ENCODE results near the gene PMAIP1. TPM values are rescaled to one million over a fixed set of nuclear protein-coding genes. Genes with fewer than 3 reads are reported as not detected.

PMAIP1 gene
- total RNA-seq, 5 donors from 2014 or later (not counting 1 experiment from before 2014, with no cell fraction given): 17.8 to 81.5 (median 20.4) TPM

DNA sequence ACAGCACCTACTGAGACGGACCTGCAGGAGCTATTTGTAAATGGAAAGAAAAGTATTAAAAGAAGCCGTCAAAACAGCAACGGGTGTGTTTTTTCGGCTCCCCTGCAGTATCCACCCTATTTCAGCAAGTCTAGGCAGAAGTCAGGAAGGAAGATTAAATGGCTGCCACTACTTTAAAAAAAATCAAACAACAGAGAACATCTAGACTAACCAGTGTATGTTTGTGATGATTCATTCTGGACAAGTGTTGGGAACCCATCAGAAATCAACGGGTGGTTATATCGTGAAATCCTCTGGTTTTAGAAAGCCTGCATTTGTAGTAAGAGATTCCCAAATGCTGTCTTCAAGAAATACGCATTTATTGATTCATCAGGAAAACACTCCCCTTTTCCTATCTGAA is 9.0 kb downstream of the PMAIP1 start:
- ATAC-seq (replicated peaks in 1 of 4): no peak
- no peak overlapping the region for H3K4me3 Mint-ChIP-seq
- peaks cover 0 to 1% of the 10 kb centered on the region in 2 donors for H3K27me3 Mint-ChIP-seq
- H3K27ac ChIP-seq (ENCODE audit: low read length): no peak overlapping the region
- CTCF ChIA-PET: no interaction called here
- H3K9me3 ChIP-seq: no peaks in the 10 kb centered on the region
- H3K9me3 Mint-ChIP-seq: no peaks in the 10 kb centered on the region
- no peaks in the 10 kb centered on the region for H3K36me3 ChIP-seq (ENCODE audit: control insufficient read depth in 2 of 2, extremely low read depth in 1 of 2, insufficient read depth in 1 of 2, low read length in 1 of 2)
- WGBS (ENCODE audit: insufficient coverage): no CpG with 5 or more reads among the region's 7 CpGs
- H3K27ac Mint-ChIP-seq: no peak overlapping the region
- peaks cover 7 to 11% of the 10 kb centered on the region in 2 experiments for H3K4me1 ChIP-seq (ENCODE audit: control insufficient read depth in 1 of 2, extremely low read depth in 1 of 2, insufficient read depth in 2 of 2, low read length in 2 of 2)
- no peaks in the 10 kb centered on the region for H3K36me3 Mint-ChIP-seq
- peaks cover 35 to 38% (median 35%) of the 10 kb centered on the region in 3 donors for H3K4me1 Mint-ChIP-seq
- no peak for DNase-seq
- H3K4me3 ChIP-seq (ENCODE audit: control insufficient read depth in 1 of 2, extremely low read depth in 1 of 2, low read length in 1 of 2): no peak overlapping the region
- no peaks in the 10 kb centered on the region for H3K27me3 ChIP-seq (replicated peaks in 1 of 2; ENCODE audit: control insufficient read depth in 2 of 2, extremely low read depth in 1 of 2, insufficient read depth in 2 of 2, low read length in 1 of 2)
- POLR2A ChIA-PET: interaction anchor here in 1 of 2 donors (0.7 kb wide), 1 partner anchor 9 kb away, joined by 3 read pairs; no protein-coding TSS in a partner anchor

DNA sequence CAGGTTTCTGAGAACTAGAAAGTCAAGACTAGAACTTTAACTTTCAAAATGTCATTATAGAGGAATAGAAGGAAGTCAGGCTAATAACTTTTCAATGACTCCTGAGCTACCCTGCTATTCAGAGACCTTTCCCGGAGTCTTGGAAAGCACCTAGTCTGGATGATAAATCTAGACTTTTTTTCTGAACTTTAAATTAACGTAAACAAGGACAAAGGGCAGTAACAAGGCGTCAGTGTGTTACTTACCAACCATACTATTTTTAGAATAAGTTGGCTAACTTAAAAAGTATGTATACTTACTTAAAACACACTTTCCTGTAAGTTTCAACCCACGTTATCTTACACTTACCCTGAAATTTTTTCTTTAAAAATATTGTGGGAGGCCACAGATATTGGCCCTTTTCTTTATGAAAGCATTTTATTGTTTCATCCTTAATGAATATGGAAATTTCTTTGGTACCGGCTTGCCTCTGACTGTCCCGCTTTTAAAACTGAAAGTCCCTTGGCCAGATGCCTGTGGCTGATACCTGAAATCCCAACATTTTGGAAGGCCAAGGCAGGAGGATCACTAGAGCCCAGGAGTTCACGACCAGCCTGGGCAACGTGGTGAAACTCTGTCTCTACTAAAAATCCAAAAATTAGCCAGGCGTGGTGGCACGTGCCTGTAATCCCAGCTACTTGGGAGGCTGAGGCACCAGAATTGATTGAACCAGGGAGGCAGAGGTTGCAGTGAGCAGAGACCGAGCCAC is 9.7 kb downstream of the PMAIP1 start:
- Histone ChIP-seq H3K27ac (ENCODE audit: low read length) (no peak overlapping the region), H3K27me3 (replicated peaks in 1 of 2; ENCODE audit: control insufficient read depth in 2 of 2, extremely low read depth in 1 of 2, insufficient read depth in 2 of 2, low read length in 1 of 2) (no peaks in the 10 kb centered on the region), H3K4me3 (ENCODE audit: control insufficient read depth in 1 of 2, extremely low read depth in 1 of 2, low read length in 1 of 2) (no peak overlapping the region), H3K4me1 (ENCODE audit: control insufficient read depth in 1 of 2, extremely low read depth in 1 of 2, insufficient read depth in 2 of 2, low read length in 2 of 2) (peaks cover 7 to 8% of the 10 kb centered on the region in 2 experiments), H3K36me3 (ENCODE audit: control insufficient read depth in 2 of 2, extremely low read depth in 1 of 2, insufficient read depth in 1 of 2, low read length in 1 of 2) (no peaks in the 10 kb centered on the region), H3K9me3 (no peaks in the 10 kb centered on the region)
- no peak for ATAC-seq (replicated peaks in 1 of 4)
- Mint-ChIP-seq H3K27ac (no peak overlapping the region), H3K27me3 (peaks cover 0 to 1% of the 10 kb centered on the region in 2 donors), H3K4me1 (peaks cover 29 to 32% (median 29%) of the 10 kb centered on the region in 3 donors), H3K4me3 (no peak overlapping the region), H3K9me3 (no peaks in the 10 kb centered on the region), H3K36me3 (no peaks in the 10 kb centered on the region)
- 76% methylated on average over 4 of the region's 11 CpGs for WGBS (ENCODE audit: insufficient coverage)
- POLR2A ChIA-PET: interaction anchor here in 1 of 2 donors (0.7 kb wide), 1 partner anchor 9 kb away, joined by 3 read pairs; no protein-coding TSS in a partner anchor
- DNase-seq: no peak
- CTCF ChIA-PET: no interaction called here

DNA sequence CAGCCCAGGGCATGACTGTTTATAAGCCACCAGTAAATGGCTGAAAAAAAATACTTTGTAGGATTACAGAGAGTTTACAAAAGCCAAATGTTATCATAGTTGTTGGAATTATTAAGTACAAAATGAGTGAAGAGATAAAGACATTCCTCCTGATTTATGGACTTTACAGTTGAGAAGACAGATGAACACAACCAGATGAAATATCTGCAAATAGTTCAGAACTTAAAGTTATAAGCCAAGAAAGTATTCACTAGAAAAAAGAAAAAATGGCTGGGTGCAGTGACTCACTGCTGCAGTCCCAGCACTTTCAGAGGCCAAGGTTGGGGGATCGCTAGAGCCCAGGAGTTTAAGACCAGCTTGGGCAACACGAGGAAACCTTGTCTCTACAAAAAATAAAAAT is 11.2 kb downstream of the PMAIP1 start:
- Mint-ChIP-seq H3K27ac (no peak overlapping the region), H3K9me3 (no peaks in the 10 kb centered on the region)
- CTCF ChIA-PET: no interaction called here

DNA sequence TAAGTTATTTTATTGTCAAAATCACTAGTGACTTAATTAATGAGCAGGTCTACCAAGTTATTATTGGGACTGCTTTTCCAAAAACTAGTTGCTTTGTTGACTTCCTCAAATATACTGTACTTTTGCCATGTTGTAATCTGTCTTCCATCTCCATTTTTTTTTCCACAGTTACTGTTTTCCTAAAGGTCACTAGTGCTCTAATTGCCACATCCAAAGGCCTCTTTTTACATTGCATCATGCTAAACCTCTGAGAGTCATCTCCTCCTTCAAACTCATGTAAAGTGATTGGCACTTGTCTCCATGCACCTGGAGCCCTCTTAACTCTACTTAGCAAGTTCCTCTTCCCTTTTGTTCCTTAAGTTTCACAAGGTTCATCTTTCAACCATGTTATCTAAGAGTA is 11.8 kb downstream of the PMAIP1 start:
- no peak for DNase-seq

More for the DNA sequence above, 11.2 kb downstream of the PMAIP1 start:
- DNase-seq: no peak
- Histone ChIP-seq H3K4me1 (ENCODE audit: control insufficient read depth in 1 of 2, extremely low read depth in 1 of 2, insufficient read depth in 2 of 2, low read length in 2 of 2) (peaks cover 0 to 2% of the 10 kb centered on the region in 2 experiments), H3K27ac (ENCODE audit: low read length) (no peak overlapping the region), H3K4me3 (ENCODE audit: control insufficient read depth in 1 of 2, extremely low read depth in 1 of 2, low read length in 1 of 2) (no peak overlapping the region), H3K9me3 (no peaks in the 10 kb centered on the region), H3K36me3 (ENCODE audit: control insufficient read depth in 2 of 2, extremely low read depth in 1 of 2, insufficient read depth in 1 of 2, low read length in 1 of 2) (no peaks in the 10 kb centered on the region), H3K27me3 (replicated peaks in 1 of 2; ENCODE audit: control insufficient read depth in 2 of 2, extremely low read depth in 1 of 2, insufficient read depth in 2 of 2, low read length in 1 of 2) (no peaks in the 10 kb centered on the region)
- no CpG with 5 or more reads among the region's 2 CpGs for WGBS (ENCODE audit: insufficient coverage)
- Mint-ChIP-seq H3K27me3 (peaks cover 0 to 1% of the 10 kb centered on the region in 2 donors), H3K4me3 (no peak overlapping the region), H3K36me3 (no peaks in the 10 kb centered on the region), H3K4me1 (peaks cover 15 to 18% (median 15%) of the 10 kb centered on the region in 3 donors)
- no peak for ATAC-seq (replicated peaks in 1 of 4)
- POLR2A ChIA-PET: no interaction called here

DNA sequence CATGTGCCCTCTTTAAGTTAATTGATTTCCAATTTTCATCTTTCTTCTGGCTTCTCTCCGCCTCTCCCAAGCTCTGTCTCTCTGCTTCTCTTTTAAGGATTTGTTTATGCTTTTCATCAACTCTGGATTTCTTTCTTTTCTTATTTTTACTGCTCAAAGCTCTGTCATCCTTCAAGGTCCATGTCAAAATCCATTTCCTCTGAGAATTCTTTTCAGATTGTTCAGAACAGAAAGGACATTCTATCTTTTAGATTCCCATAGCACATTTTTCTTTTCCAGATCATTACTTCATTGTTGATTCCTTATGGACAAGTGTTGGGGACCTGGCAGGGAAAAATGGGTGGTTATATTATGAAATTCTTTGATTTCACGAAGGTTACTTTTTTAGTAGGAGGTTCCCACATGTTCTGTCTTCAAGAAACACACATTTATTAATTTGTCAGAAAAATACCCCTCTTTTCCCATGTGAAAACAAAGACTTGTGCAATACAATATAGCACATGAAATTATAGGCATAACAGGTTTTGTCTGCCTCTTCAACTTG is 12.3 kb downstream of the PMAIP1 start:
- Histone ChIP-seq H3K27me3 (replicated peaks in 1 of 2; ENCODE audit: control insufficient read depth in 2 of 2, extremely low read depth in 1 of 2, insufficient read depth in 2 of 2, low read length in 1 of 2) (no peaks in the 10 kb centered on the region), H3K9me3 (no peaks in the 10 kb centered on the region), H3K27ac (ENCODE audit: low read length) (no peak overlapping the region), H3K4me1 (ENCODE audit: control insufficient read depth in 1 of 2, extremely low read depth in 1 of 2, insufficient read depth in 2 of 2, low read length in 2 of 2) (peaks cover 0 to 2% of the 10 kb centered on the region in 2 experiments), H3K36me3 (ENCODE audit: control insufficient read depth in 2 of 2, extremely low read depth in 1 of 2, insufficient read depth in 1 of 2, low read length in 1 of 2) (no peaks in the 10 kb centered on the region), H3K4me3 (ENCODE audit: control insufficient read depth in 1 of 2, extremely low read depth in 1 of 2, low read length in 1 of 2) (no peak overlapping the region)
- H3K36me3 Mint-ChIP-seq: no peaks in the 10 kb centered on the region
- ChIA-PET CTCF (no interaction called here), POLR2A (interaction anchor here in 1 of 2 donors (0.6 kb wide), 1 partner anchor 27 kb away, joined by 4 read pairs; no protein-coding TSS in a partner anchor)
- no peak overlapping the region for H3K4me3 Mint-ChIP-seq
- no peaks in the 10 kb centered on the region for H3K9me3 Mint-ChIP-seq
- H3K27ac Mint-ChIP-seq: no peak overlapping the region
- DNase-seq (no peak), ATAC-seq (replicated peaks in 1 of 4) (no peak)
- H3K27me3 Mint-ChIP-seq: peaks cover 0 to 1% of the 10 kb centered on the region in 2 donors
- 100% methylated on average over 1 of the region's 2 CpGs for WGBS (ENCODE audit: insufficient coverage)
- H3K4me1 Mint-ChIP-seq: peaks cover 5 to 7% (median 5%) of the 10 kb centered on the region in 3 donors

More for the DNA sequence above, 11.8 kb downstream of the PMAIP1 start:
- Mint-ChIP-seq H3K9me3 (no peaks in the 10 kb centered on the region), H3K27me3 (peaks cover 0 to 1% of the 10 kb centered on the region in 2 donors), H3K27ac (no peak overlapping the region), H3K4me3 (no peak overlapping the region), H3K36me3 (no peaks in the 10 kb centered on the region), H3K4me1 (peaks cover 10 to 12% (median 10%) of the 10 kb centered on the region in 3 donors)
- no peak overlapping the region for H3K27ac ChIP-seq (ENCODE audit: low read length)
- H3K4me3 ChIP-seq (ENCODE audit: control insufficient read depth in 1 of 2, extremely low read depth in 1 of 2, low read length in 1 of 2): no peak overlapping the region
- no peaks in the 10 kb centered on the region for H3K36me3 ChIP-seq (ENCODE audit: control insufficient read depth in 2 of 2, extremely low read depth in 1 of 2, insufficient read depth in 1 of 2, low read length in 1 of 2)
- CTCF ChIA-PET: no interaction called here
- no peaks in the 10 kb centered on the region for H3K27me3 ChIP-seq (replicated peaks in 1 of 2; ENCODE audit: control insufficient read depth in 2 of 2, extremely low read depth in 1 of 2, insufficient read depth in 2 of 2, low read length in 1 of 2)
- peaks cover 0 to 2% of the 10 kb centered on the region in 2 experiments for H3K4me1 ChIP-seq (ENCODE audit: control insufficient read depth in 1 of 2, extremely low read depth in 1 of 2, insufficient read depth in 2 of 2, low read length in 2 of 2)
- no peaks in the 10 kb centered on the region for H3K9me3 ChIP-seq
- POLR2A ChIA-PET: no interaction called here
- ATAC-seq (replicated peaks in 1 of 4): no peak

DNA sequence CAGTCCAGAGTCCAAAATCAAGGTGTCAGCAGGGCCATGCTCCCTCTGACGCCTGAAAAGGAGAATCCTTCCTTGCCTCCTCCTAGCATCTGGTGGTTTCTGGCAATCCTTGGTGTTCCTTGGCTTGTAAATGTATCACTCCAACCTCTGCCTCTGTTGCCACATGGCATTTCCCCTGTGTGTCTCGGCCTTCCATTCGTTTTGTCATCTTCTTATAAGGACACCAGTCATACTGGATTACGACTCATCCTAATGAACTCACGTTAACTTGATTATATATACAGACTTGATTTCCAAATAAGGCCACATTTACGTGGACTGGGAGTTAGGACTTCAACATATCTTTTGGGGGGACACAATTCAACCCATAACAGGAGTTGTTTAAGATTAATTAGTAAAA is 15.8 kb downstream of the PMAIP1 start:
- Histone ChIP-seq H3K27ac (ENCODE audit: low read length) (no peak overlapping the region), H3K4me3 (ENCODE audit: control insufficient read depth in 1 of 2, extremely low read depth in 1 of 2, low read length in 1 of 2) (no peak overlapping the region), H3K36me3 (ENCODE audit: control insufficient read depth in 2 of 2, extremely low read depth in 1 of 2, insufficient read depth in 1 of 2, low read length in 1 of 2) (no peaks in the 10 kb centered on the region), H3K4me1 (ENCODE audit: control insufficient read depth in 1 of 2, extremely low read depth in 1 of 2, insufficient read depth in 2 of 2, low read length in 2 of 2) (peaks cover 0 to 3% of the 10 kb centered on the region in 2 experiments), H3K9me3 (no peaks in the 10 kb centered on the region), H3K27me3 (replicated peaks in 1 of 2; ENCODE audit: control insufficient read depth in 2 of 2, extremely low read depth in 1 of 2, insufficient read depth in 2 of 2, low read length in 1 of 2) (peaks cover 0 to 4% of the 10 kb centered on the region in 2 experiments)
- ChIA-PET POLR2A (no interaction called here), CTCF (no interaction called here)
- Mint-ChIP-seq H3K4me3 (no peak overlapping the region), H3K27ac (no peak overlapping the region), H3K4me1 (peaks cover 5 to 14% (median 10%) of the 10 kb centered on the region in 3 donors), H3K27me3 (peaks cover 0 to 3% of the 10 kb centered on the region in 2 donors), H3K9me3 (no peaks in the 10 kb centered on the region), H3K36me3 (no peaks in the 10 kb centered on the region)
- no peak for ATAC-seq (replicated peaks in 1 of 4)
- 79% methylated on average over 3 of the region's 6 CpGs for WGBS (ENCODE audit: insufficient coverage)
- DNase-seq: no peak
